HepG2 (cell line): Measurements from ENCODE around the gene RPL23. TPM values are rescaled to one million over a fixed set of nuclear protein-coding genes. Genes with fewer than 3 reads are reported as not detected.

ENCODE experiments used
- BCLAF1 ChIP-seq: fragments of 450-650 bp; IDR thresholded peaks from 2 replicates; pipeline ENCODE4 v1.6.1; 2017; ENCODE audit warnings: mild to moderate bottlenecking
- FOXM1 ChIP-seq: sonication (generic); formaldehyde crosslinking; IDR thresholded peaks from 2 replicates; pipeline ENCODE4 v1.5.0; 2020; ENCODE audit warnings: missing genetic modification reagents
- HNRNPL ChIP-seq: fragments of 200-400 bp; formaldehyde crosslinking; IDR thresholded peaks from 2 replicates; pipeline ENCODE4 v1.6.1; 2017; ENCODE audit warnings: mild to moderate bottlenecking, low read depth, low read length
- MEIS2 ChIP-seq: sonication (generic); formaldehyde crosslinking; IDR thresholded peaks from 2 replicates; pipeline ENCODE4 v1.9.0; 2021; ENCODE audit warnings: mild to moderate bottlenecking, missing genetic modification reagents
- NFE2L2 ChIP-seq: fragments of 150-350 bp; IDR thresholded peaks from 2 replicates; pipeline ENCODE4 v1.6.1; 2014; ENCODE audit warnings: low read length
- SNAPC2 ChIP-seq: sonication (generic); formaldehyde crosslinking; IDR thresholded peaks from 2 replicates; pipeline ENCODE4 v1.8.1; 2022; ENCODE audit warnings: mild to moderate bottlenecking, missing genetic modification reagents
- TRIM24 ChIP-seq: sonication (generic); formaldehyde crosslinking; IDR thresholded peaks from 2 replicates; pipeline ENCODE4 v1.8.0; 2022; ENCODE audit warnings: mild to moderate bottlenecking, missing genetic modification reagents
- ZBTB42 ChIP-seq: sonication (generic); formaldehyde crosslinking; IDR thresholded peaks from 2 replicates; pipeline ENCODE4 v1.5.0; 2020; ENCODE audit warnings: mild to moderate bottlenecking, missing genetic modification reagents
- ZFP36L2 ChIP-seq: sonication (generic); formaldehyde crosslinking; IDR thresholded peaks from 2 replicates; pipeline ENCODE4 v1.4.0; 2020; ENCODE audit warnings: missing genetic modification reagents
- ZNF138 ChIP-seq: sonication (generic); formaldehyde crosslinking; IDR thresholded peaks from 2 replicates; pipeline ENCODE4 v1.5.0; 2020; ENCODE audit warnings: mild to moderate bottlenecking, low read depth, missing genetic modification reagents
- ZNF34 ChIP-seq: sonication (generic); formaldehyde crosslinking; IDR thresholded peaks from 2 replicates; pipeline ENCODE4 v1.4.0; 2020; ENCODE audit warnings: mild to moderate bottlenecking, missing genetic modification reagents, borderline replicate concordance
- ZNF644 ChIP-seq: IDR thresholded peaks from 2 replicates; pipeline ENCODE4 v1.6.1; 2016; ENCODE audit warnings: low read depth
- polyA plus RNA-seq, 8 experiments: library from polyadenylated mRNA; depleted of rRNA in 3 of 8; stranded (reverse) in 7 of 8; unstranded in 1 of 8; fragments of >200 nt; fragmentation: Illumina TruSeq in 4 of 8; extraction: Trizol in 4 of 8; gene quantifications; 2 replicates each; pipeline versions ENCODE4 v1.2.1 to v1.2.3, GENCODE V29; 2011 to 2016; ENCODE audit warnings: low read depth in 4 of 8, missing spikeins in 1 of 8, mixed read lengths in 1 of 8; ENCODE audit not compliant: insufficient read depth in 1 of 8
- total RNA-seq, 5 experiments: library from RNA; depleted of rRNA; stranded (reverse); fragments of >200 nt; fragmentation: Illumina TruSeq; extraction: Trizol; gene quantifications; 2 replicates each; pipeline ENCODE4 v1.2.3, GENCODE V29; 2016; ENCODE audit warnings: low read depth in 1 of 5
- TF ChIP-seq, protein P1 (sequence below): IDR thresholded peaks from 2 replicates; pipeline ENCODE4 v1.6.1; 2016; ENCODE audit warnings: low read depth, missing genetic modification reagents, missing compliant biosample characterization
- TF ChIP-seq, protein P2 (sequence below): sonication (generic); formaldehyde crosslinking; IDR thresholded peaks from 2 replicates; pipeline ENCODE4 v1.4.0; 2020; ENCODE audit warnings: missing genetic modification reagents

Gene RPL23
- total and polyA plus RNA-seq, 2 of the 13 experiments (the other 11 are each of a cell fraction or from before 2014, with no cell fraction given): 2,790 to 4,860 TPM

- TF ChIP-seq, protein P1, sequence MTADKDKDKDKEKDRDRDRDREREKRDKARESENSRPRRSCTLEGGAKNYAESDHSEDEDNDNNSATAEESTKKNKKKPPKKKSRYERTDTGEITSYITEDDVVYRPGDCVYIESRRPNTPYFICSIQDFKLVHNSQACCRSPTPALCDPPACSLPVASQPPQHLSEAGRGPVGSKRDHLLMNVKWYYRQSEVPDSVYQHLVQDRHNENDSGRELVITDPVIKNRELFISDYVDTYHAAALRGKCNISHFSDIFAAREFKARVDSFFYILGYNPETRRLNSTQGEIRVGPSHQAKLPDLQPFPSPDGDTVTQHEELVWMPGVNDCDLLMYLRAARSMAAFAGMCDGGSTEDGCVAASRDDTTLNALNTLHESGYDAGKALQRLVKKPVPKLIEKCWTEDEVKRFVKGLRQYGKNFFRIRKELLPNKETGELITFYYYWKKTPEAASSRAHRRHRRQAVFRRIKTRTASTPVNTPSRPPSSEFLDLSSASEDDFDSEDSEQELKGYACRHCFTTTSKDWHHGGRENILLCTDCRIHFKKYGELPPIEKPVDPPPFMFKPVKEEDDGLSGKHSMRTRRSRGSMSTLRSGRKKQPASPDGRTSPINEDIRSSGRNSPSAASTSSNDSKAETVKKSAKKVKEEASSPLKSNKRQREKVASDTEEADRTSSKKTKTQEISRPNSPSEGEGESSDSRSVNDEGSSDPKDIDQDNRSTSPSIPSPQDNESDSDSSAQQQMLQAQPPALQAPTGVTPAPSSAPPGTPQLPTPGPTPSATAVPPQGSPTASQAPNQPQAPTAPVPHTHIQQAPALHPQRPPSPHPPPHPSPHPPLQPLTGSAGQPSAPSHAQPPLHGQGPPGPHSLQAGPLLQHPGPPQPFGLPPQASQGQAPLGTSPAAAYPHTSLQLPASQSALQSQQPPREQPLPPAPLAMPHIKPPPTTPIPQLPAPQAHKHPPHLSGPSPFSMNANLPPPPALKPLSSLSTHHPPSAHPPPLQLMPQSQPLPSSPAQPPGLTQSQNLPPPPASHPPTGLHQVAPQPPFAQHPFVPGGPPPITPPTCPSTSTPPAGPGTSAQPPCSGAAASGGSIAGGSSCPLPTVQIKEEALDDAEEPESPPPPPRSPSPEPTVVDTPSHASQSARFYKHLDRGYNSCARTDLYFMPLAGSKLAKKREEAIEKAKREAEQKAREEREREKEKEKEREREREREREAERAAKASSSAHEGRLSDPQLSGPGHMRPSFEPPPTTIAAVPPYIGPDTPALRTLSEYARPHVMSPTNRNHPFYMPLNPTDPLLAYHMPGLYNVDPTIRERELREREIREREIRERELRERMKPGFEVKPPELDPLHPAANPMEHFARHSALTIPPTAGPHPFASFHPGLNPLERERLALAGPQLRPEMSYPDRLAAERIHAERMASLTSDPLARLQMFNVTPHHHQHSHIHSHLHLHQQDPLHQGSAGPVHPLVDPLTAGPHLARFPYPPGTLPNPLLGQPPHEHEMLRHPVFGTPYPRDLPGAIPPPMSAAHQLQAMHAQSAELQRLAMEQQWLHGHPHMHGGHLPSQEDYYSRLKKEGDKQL: 0 out of 2 replicates have a peak, but pooled peaks have one; percentile 40
- TF ChIP-seq BCLAF1: no peak
- TF ChIP-seq TRIM24 (CRISPR knock-in tag): peak; percentile 63; the same call in 1 of the 2 replicates
- no peak; the same call in 1 of the 2 replicates for TF ChIP-seq ZNF138 (CRISPR knock-in tag)
- peak; percentile 20; the same call in 1 of the 2 replicates for TF ChIP-seq NFE2L2
- TF ChIP-seq FOXM1: no peak
- peak; percentile 62; the same call in 1 of the 2 replicates for TF ChIP-seq SNAPC2
- TF ChIP-seq HNRNPL: no peak
- no peak for TF ChIP-seq ZNF34 (CRISPR knock-in tag)
- TF ChIP-seq ZNF644: no peak
- peak; percentile 82; the same call in 1 of the 2 replicates for TF ChIP-seq MEIS2
- TF ChIP-seq ZFP36L2: peak; percentile 21; the same call in 1 of the 2 replicates
- TF ChIP-seq ZBTB42 (CRISPR knock-in tag): peak; percentile 86; the same call in 1 of the 2 replicates
- TF ChIP-seq, protein P2, sequence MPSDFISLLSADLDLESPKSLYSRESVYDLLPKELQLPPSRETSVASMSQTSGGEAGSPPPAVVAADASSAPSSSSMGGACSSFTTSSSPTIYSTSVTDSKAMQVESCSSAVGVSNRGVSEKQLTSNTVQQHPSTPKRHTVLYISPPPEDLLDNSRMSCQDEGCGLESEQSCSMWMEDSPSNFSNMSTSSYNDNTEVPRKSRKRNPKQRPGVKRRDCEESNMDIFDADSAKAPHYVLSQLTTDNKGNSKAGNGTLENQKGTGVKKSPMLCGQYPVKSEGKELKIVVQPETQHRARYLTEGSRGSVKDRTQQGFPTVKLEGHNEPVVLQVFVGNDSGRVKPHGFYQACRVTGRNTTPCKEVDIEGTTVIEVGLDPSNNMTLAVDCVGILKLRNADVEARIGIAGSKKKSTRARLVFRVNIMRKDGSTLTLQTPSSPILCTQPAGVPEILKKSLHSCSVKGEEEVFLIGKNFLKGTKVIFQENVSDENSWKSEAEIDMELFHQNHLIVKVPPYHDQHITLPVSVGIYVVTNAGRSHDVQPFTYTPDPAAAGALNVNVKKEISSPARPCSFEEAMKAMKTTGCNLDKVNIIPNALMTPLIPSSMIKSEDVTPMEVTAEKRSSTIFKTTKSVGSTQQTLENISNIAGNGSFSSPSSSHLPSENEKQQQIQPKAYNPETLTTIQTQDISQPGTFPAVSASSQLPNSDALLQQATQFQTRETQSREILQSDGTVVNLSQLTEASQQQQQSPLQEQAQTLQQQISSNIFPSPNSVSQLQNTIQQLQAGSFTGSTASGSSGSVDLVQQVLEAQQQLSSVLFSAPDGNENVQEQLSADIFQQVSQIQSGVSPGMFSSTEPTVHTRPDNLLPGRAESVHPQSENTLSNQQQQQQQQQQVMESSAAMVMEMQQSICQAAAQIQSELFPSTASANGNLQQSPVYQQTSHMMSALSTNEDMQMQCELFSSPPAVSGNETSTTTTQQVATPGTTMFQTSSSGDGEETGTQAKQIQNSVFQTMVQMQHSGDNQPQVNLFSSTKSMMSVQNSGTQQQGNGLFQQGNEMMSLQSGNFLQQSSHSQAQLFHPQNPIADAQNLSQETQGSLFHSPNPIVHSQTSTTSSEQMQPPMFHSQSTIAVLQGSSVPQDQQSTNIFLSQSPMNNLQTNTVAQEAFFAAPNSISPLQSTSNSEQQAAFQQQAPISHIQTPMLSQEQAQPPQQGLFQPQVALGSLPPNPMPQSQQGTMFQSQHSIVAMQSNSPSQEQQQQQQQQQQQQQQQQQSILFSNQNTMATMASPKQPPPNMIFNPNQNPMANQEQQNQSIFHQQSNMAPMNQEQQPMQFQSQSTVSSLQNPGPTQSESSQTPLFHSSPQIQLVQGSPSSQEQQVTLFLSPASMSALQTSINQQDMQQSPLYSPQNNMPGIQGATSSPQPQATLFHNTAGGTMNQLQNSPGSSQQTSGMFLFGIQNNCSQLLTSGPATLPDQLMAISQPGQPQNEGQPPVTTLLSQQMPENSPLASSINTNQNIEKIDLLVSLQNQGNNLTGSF (CRISPR knock-in tag): no peak
Observed at GRCh38 chr17:38869526-38870258, 16.2 kb upstream of the RPL23 start, which contains the start of gene LASP1 (continued).
